Activated CD4-positive, alpha-beta T cell treated with anti-CD3 and anti-CD28 coated beads for 24 hours (primary cell): ENCODE data around the gene DPH6.
"Not testable (repeated sequence)": the region's sequence is repeated elsewhere in the genome, so short reads cannot be mapped to it uniquely, and the experiment has no call there.

Experiments
- DNase-seq, 2 donors: peaks; one replicate each; pipeline ENCODE4 v3.0.0-alpha.2; 2020; ENCODE audit warnings: low read depth in 2 of 2

The DPH6 gene

GRCh38 chr15:35437157-35437556 is 108.8 kb downstream of the DPH6 start:
- DNase-seq, result no peak

- no peak for DNase-seq
Observed at GRCh38 chr15:35436422-35436821, 109.5 kb downstream of the DPH6 start.

GRCh38 chr15:35431281-35431680 is 114.7 kb downstream of the DPH6 start:
- no peak for DNase-seq

GRCh38 chr15:35430301-35430700 is 115.7 kb downstream of the DPH6 start:
- no peak for DNase-seq

GRCh38 chr15:35427496-35427895 is 118.5 kb downstream of the DPH6 start:
- DNase-seq, result no peak

- no peak for DNase-seq
Observed at GRCh38 chr15:35427091-35427490, 118.9 kb downstream of the DPH6 start.

GRCh38 chr15:35410775-35411174 is 135.2 kb downstream of the DPH6 start:
- DNase-seq, result no peak

GRCh38 chr15:35399901-35400300 is 146.1 kb downstream of the DPH6 start:
- DNase-seq, result no peak

- no peak for DNase-seq
Observed at GRCh38 chr15:35397027-35397426, 148.9 kb downstream of the DPH6 start.

- no peak for DNase-seq
Observed at GRCh38 chr15:35394416-35394815, 151.5 kb downstream of the DPH6 start.

- DNase-seq, result no peak
Observed at GRCh38 chr15:35393398-35393797, 152.6 kb downstream of the DPH6 start.

- DNase-seq, result not testable (repeated sequence)
Observed at GRCh38 chr15:35391408-35391984, 154.5 kb downstream of the DPH6 start.

GRCh38 chr15:35383506-35383905 is 162.5 kb downstream of the DPH6 start:
- no peak for DNase-seq

- DNase-seq, result no peak
Observed at GRCh38 chr15:35381328-35381727, 164.6 kb downstream of the DPH6 start.

- DNase-seq, result no peak
Observed at GRCh38 chr15:35379972-35380371, 166.0 kb downstream of the DPH6 start.

GRCh38 chr15:35378454-35378853 is 167.5 kb downstream of the DPH6 start:
- not testable (repeated sequence) for DNase-seq

GRCh38 chr15:35376707-35377106 is 169.3 kb downstream of the DPH6 start:
- no peak for DNase-seq

- DNase-seq, result no peak
Observed at GRCh38 chr15:35374661-35375060, 171.3 kb downstream of the DPH6 start.

GRCh38 chr15:35362195-35362829 is 183.7 kb downstream of the DPH6 start:
- no peak for DNase-seq

GRCh38 chr15:35358824-35359223 is 187.1 kb downstream of the DPH6 start:
- no peak for DNase-seq

- no peak for DNase-seq
Observed at GRCh38 chr15:35351059-35351458, 194.9 kb downstream of the DPH6 start.

GRCh38 chr15:35349916-35350315 is 196.0 kb downstream of the DPH6 start:
- DNase-seq, result no peak

- no peak for DNase-seq
Observed at GRCh38 chr15:35330916-35331315, 215.0 kb downstream of the DPH6 start.
